ENCODE results near the gene GABARAPL2.

- TF ChIP-seq CTCF (IDR thresholded peaks at IDR 0.05; ENCODE audit: low read depth, low read length): no peak
- no peak for TF ChIP-seq POLR2A (IDR thresholded peaks at IDR 0.05; ENCODE audit: extremely low read depth, insufficient read length)
Measured at GRCh38 chr16:75626806-75627205, 60.6 kb downstream of the GABARAPL2 start.

Measured in NB4 (cell line).